Type B pancreatic cell (in vitro differentiated cells): ENCODE data around the gene MAST3. TPM values are rescaled to one million over a fixed set of nuclear protein-coding genes. Genes with fewer than 3 reads are reported as not detected.

Source experiments
- DNase-seq: peaks from one replicate; pipeline ENCODE4 v3.0.0; 2021; ENCODE audit warnings: mixed read lengths; ENCODE audit not compliant: unreplicated experiment; ENCODE audit errors: extremely low spot score
- H3K27ac Mint-ChIP-seq: 2 replicates; pipeline ENCODE4 v1.8.0; 2021; ENCODE audit warnings: mild to moderate bottlenecking, mixed read lengths
- H3K27me3 Mint-ChIP-seq: 2 replicates; pipeline ENCODE4 v1.8.0; 2021; ENCODE audit warnings: mixed read lengths
- H3K36me3 Mint-ChIP-seq: 2 replicates; pipeline ENCODE4 v1.8.0; 2021; ENCODE audit warnings: mixed read lengths
- H3K4me1 Mint-ChIP-seq: one replicate; pipeline ENCODE4 v1.8.0; 2021; ENCODE audit warnings: mixed read lengths; ENCODE audit not compliant: unreplicated experiment
- H3K4me3 Mint-ChIP-seq: 2 replicates; pipeline ENCODE4 v1.8.0; 2021; ENCODE audit warnings: mild to moderate bottlenecking, mixed read lengths
- H3K9me3 Mint-ChIP-seq: 2 replicates; pipeline ENCODE4 v1.8.0; 2021; ENCODE audit warnings: mixed read lengths
- total RNA-seq: library from RNA; stranded (reverse); gene quantifications from 2 replicates; pipeline ENCODE4 v1.2.1, GENCODE V29; 2021; ENCODE audit warnings: low replicate concordance
- TF ChIP-seq, protein P1 (sequence below): fragments of 200-600 bp; sonication (generic); conservative IDR thresholded peaks from 2 replicates; pipeline ENCODE4 v1.5.0; 2021; ENCODE audit warnings: antibody characterized with exemption, mild to moderate bottlenecking

MAST3 gene
- total RNA-seq, 1 donor from 2014 or later, result 14.1 TPM

- H3K4me1 Mint-ChIP-seq, result peaks cover 12% of the 10 kb centered on the region
- TF ChIP-seq, protein P1, sequence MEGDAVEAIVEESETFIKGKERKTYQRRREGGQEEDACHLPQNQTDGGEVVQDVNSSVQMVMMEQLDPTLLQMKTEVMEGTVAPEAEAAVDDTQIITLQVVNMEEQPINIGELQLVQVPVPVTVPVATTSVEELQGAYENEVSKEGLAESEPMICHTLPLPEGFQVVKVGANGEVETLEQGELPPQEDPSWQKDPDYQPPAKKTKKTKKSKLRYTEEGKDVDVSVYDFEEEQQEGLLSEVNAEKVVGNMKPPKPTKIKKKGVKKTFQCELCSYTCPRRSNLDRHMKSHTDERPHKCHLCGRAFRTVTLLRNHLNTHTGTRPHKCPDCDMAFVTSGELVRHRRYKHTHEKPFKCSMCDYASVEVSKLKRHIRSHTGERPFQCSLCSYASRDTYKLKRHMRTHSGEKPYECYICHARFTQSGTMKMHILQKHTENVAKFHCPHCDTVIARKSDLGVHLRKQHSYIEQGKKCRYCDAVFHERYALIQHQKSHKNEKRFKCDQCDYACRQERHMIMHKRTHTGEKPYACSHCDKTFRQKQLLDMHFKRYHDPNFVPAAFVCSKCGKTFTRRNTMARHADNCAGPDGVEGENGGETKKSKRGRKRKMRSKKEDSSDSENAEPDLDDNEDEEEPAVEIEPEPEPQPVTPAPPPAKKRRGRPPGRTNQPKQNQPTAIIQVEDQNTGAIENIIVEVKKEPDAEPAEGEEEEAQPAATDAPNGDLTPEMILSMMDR, result no peak
- H3K36me3 Mint-ChIP-seq, result no peaks in the 10 kb centered on the region
- no peak overlapping the region for H3K27ac Mint-ChIP-seq
- DNase-seq, result no peak
- no peak overlapping the region for H3K4me3 Mint-ChIP-seq
- H3K9me3 Mint-ChIP-seq, result no peaks in the 10 kb centered on the region
- no peaks in the 10 kb centered on the region for H3K27me3 Mint-ChIP-seq
These were observed 26.2 kb downstream of the MAST3 start for GRCh38 chr19:18123819-18124218.

DNA sequence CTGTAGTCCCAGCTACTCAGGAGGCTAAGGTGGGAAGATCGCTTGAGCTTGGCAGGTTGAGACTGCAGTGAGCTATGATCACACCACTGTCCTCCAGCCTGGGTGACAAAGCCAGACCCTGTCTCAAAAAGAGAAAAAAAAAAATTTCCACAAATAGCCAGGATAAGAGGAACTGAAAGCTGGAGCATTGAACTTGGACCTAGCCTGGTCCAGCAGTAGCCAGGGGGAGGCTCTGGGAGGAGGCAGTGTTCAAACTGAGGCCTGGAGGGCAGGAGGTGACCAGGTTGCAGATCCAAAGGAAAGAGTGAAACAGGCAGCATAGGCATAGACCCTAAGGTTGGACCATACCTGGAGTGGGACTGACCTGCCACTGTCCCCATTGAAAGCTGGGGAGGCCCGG is 28.5 kb downstream of the MAST3 start:
- no peaks in the 10 kb centered on the region for H3K36me3 Mint-ChIP-seq
- no peak overlapping the region for H3K4me3 Mint-ChIP-seq
- no peaks in the 10 kb centered on the region for H3K4me1 Mint-ChIP-seq
- H3K27me3 Mint-ChIP-seq, result no peaks in the 10 kb centered on the region
- DNase-seq, result no peak
- TF ChIP-seq, protein P1, result no peak
- no peak overlapping the region for H3K27ac Mint-ChIP-seq
- H3K9me3 Mint-ChIP-seq, result no peaks in the 10 kb centered on the region

DNA sequence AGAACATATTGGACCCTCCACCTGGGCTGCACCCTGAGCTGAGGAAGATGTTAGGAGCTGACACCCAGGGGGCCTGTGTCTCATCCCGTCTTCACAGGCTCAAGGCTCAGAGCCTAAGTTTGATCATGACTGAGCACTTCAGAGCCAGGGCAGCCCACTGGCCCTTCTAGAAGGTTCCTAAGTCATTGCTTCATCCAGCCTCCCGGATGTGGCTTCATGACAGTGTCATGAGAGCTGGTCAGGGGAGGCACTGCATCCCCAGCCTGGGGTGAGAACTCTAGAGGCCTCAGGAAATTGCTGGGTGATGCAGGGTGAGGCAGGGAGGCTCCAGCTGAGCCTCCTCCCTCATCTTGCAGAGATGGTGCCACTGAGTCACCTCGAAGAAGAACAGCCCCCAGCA is 30.5 kb downstream of the MAST3 start:
- TF ChIP-seq, protein P1, result no peak
- DNase-seq, result no peak
- Mint-ChIP-seq H3K27me3 (no peaks in the 10 kb centered on the region), H3K4me1 (no peaks in the 10 kb centered on the region), H3K9me3 (no peaks in the 10 kb centered on the region), H3K36me3 (peaks cover 6% of the 10 kb centered on the region), H3K27ac (no peak overlapping the region), H3K4me3 (no peak overlapping the region)

- no peak overlapping the region for H3K27ac Mint-ChIP-seq
- H3K9me3 Mint-ChIP-seq, result no peaks in the 10 kb centered on the region
- peaks cover 6% of the 10 kb centered on the region for H3K36me3 Mint-ChIP-seq
- no peaks in the 10 kb centered on the region for H3K27me3 Mint-ChIP-seq
- no peaks in the 10 kb centered on the region for H3K4me1 Mint-ChIP-seq
- no peak overlapping the region for H3K4me3 Mint-ChIP-seq
- no peak for DNase-seq
- TF ChIP-seq, protein P1, result no peak
These were observed 31.2 kb downstream of the MAST3 start for GRCh38 chr19:18128805-18129204.

GRCh38 chr19:18130523-18131242 is 33.1 kb downstream of the MAST3 start:
- Mint-ChIP-seq H3K4me1 (no peaks in the 10 kb centered on the region), H3K4me3 (no peak overlapping the region), H3K27me3 (no peaks in the 10 kb centered on the region), H3K9me3 (no peaks in the 10 kb centered on the region), H3K27ac (no peak overlapping the region), H3K36me3 (peaks cover 6% of the 10 kb centered on the region)
- TF ChIP-seq, protein P1, result no peak
- DNase-seq, result no peak
